ENCODE measurements around the gene DYSF. TPM values are rescaled to one million over a fixed set of nuclear protein-coding genes. Genes with fewer than 3 reads are reported as not detected.
"Not testable (repeated sequence)": the region's sequence is repeated elsewhere in the genome, so short reads cannot be mapped to it uniquely, and the experiment has no call there.

The DYSF gene
- polyA plus RNA-seq (2013, experiment 1 of 2; ENCODE audit: insufficient read length) = 18.7 TPM
- polyA plus RNA-seq (2013, experiment 2 of 2; ENCODE audit: insufficient read length) = 29.0 TPM

DNA sequence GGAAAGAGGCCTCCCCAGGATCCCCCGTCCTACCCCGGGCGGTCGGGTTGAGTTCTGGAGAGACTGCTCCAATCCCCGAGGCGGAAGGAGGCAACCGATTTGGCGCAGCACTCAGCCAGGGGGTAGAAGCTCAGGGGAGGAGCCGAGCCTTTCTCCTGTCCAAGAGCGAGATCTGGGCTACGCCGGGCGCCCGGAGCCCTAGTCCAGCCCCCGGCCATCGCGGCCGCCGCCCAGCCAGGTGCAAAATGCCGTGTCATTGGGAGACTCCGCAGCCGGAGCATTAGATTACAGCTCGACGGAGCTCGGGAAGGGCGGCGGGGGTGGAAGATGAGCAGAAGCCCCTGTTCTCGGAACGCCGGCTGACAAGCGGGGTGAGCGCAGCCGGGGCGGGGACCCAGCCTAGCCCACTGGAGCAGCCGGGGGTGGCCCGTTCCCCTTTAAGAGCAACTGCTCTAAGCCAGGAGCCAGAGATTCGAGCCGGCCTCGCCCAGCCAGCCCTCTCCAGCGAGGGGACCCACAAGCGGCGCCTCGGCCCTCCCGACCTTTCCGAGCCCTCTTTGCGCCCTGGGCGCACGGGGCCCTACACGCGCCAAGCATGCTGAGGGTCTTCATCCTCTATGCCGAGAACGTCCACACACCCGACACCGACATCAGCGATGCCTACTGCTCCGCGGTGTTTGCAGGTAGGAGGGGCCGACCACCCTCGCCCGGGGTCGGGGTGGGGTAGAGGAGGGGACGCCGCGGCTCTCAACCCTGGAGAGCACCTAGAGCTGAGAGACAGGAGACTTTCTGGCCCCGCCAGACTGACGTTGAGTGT is at the start of gene DYSF:
Gene DYSF, plus strand, starts transcription at position 158 of the 817 bp plus-strand sequence.
- DNase-seq = peak; percentile 56

DNA sequence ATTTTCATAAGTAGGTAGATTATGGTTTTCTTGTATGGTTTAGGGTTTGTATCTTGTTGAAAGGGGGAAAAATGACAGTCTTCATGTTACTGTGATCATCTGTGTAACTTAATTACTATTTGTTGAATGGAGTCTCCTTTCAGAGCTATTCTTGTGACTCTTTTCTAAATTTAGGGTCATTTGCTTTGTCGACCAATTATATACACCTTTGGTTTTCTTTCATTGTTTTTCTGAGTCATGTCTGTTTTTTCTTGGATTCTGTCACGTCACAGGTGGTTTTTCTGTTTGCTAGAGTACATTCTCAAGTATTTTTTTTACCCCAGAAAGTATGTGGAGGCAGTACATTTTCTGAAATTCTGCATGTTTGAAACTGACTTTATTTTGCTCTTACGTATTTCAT is 43.8 kb upstream of the DYSF start:
- DNase-seq = no peak

DNA sequence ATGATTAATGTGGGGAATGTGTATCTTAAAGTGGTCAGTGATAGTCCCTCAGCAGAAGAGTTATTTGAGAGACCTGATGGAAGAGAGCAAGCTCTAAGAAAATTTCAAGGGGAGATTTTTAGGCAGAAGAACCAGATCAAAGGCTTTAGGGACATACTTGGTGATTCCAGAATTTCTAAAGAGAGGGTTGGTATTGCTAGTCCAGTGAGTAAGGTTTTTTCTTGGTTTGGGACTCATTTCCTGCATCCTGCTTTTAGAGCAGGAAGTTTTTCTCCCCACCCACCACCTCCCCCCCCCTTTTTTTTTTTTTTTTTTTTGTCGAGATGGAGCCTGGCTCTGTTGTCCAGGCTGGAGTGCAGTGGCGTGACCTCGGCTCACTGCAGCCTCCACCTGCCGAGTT is 42.7 kb upstream of the DYSF start:
- no peak for DNase-seq

DNA sequence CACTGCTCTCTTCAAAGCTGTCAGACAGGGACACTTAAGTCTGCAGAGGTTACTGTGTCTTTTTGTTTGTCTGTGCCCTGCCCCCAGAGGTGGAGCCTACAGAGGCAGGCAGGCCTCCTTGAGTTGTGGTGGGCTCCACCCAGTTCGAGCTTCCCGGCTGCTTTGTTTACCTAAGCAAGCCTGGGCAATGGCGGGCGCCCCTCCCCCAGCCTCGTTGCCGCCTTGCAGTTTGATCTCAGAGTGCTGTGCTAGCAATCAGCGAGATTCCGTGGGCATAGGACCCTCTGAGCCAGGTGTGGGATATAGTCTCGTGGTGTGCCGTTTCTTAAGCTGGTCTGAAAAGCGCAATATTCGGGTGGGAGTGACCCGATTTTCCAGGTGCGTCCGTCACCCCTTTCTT is 36.5 kb upstream of the DYSF start:
- DNase-seq = not testable (repeated sequence)

DNA sequence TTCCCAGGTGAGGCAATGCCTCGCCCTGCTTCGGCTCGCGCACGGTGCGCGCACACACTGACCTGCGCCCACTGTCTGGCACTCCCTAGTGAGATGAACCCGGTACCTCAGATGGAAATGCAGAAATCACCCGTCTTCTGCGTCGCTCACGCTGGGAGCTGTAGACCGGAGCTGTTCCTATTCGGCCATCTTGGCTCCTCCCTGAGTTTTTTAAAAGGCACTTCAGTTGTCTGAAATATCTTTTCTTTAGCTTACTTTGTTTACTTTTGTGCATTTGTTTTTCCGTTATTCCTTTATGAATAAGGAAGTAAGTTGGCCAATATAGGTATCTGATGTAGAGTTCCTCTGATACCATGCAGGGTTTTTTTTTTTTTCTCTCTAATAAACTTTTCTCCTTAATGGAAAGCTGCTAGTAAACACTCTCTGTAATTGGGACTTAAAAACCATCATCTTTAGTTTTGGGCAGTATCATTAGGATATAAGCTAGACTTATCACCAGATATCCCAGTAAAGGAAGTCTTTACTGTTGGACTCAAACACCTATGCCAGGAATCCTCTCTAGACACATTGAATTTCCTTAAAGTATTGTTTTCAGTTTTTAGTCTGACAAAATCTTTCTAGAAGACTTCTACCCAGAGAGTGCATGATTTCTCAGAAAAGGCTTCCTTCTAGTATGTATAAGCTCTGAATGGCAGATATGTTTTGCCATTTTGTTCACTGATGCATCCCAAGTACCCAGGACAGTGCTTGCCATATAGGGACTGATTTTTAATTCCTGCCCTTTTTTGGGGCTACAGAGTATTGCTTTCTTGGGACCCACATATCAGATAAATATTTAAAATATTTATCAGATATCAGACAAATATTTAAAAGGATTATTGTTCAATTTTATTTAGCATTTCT is 35.8 kb upstream of the DYSF start:
- DNase-seq = no peak

DNA sequence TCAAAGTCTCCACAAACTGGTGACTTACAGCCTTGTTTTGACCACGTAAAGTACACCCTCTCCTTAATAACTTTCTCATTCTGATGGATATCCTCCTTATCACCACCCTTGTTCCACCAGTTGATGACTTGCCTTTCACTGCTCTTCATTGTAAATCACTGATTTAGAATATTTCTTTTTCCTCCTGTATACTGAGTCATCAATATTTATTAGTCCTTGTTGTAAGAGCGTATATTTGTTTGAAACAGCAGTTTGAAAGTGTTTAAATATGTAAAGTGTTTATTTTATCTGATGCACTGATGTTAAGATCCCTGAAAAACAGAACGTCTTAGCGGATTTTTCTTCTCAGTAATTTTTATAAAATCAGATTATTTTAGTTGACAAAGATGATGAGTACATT is 34.2 kb upstream of the DYSF start:
- no peak for DNase-seq

DNA sequence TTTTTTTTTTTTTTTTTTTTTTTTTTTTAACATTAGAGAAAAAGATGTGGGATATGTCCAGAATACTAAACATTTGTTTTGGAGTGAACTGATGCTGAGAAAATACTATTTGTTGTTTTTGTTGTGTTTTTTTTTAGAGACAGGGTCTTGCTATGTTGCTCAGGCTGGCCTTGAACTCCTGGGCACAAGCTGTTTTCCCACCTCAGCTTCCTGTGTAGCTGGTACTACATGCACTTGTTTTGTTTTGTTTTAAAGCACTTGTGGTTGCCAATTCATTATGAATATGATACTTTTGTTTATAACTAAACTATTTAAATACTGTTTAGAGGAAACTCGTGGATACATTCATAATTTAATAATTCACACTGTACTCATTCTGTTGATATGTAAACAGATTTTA is 33.4 kb upstream of the DYSF start:
- no peak for DNase-seq

DNA sequence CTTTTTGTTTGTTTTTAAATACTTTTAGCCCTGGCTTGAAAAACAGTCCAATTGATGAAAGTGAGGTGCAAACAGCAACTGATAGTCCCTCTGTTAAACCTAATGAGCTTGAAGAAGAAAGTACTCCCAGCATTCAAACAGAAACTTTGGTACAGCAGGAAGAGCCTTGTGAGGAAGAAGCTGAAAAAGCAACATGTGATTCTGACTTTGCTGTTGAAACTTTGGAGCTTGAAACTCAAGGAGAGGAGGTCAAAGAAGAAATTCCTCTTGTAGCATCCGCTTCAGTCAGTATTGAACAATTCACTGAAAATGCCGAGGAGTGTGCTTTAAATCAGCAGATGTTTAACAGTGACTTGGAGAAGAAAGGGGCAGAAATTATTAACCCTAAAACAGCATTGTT is 30.6 kb upstream of the DYSF start:
- no peak for DNase-seq

DNA sequence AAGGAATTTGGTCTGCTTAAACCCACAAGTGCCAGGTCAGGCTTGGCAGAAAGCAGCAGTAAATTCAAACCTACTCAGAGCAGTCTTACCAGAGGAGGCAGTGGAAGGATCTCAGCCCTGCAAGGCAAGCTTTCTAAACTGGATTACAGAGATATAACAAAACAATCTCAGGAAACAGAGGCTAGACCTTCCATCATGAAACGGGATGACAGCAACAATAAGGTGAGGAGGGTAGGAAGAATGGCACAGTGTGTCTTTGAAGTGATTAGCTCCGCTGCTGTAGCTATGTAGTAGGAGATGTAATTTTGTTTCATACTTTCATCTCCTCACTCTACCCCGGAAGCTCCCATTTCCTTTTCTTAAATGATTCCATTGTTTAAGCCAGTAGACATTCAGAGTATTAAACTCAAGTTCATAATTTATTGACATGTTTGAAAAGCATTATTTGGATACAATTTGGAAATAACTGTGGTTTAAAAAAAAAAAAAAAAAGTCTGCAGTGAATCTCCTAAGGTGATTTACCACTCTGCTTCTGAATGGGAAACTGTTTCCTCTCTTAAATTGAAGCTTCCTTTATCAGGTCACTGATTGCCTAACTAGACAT is 29.4 kb upstream of the DYSF start:
- DNase-seq = no peak

DNA sequence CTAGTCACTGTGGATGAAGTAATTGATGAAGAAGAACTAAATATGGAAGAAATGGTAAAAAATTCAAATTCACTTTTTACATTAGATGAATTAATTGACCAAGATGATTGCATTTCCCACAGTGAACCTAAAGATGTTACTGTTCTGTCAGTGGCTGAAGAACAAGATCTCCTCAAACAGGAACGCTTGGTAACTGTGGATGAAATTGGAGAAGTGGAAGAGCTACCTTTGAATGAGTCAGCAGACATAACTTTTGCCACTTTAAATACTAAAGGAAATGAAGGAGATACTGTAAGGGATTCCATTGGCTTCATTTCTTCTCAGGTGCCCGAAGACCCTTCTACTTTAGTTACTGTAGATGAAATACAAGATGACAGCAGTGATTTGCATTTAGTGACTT is 26.6 kb upstream of the DYSF start:
- DNase-seq = no peak

DNA sequence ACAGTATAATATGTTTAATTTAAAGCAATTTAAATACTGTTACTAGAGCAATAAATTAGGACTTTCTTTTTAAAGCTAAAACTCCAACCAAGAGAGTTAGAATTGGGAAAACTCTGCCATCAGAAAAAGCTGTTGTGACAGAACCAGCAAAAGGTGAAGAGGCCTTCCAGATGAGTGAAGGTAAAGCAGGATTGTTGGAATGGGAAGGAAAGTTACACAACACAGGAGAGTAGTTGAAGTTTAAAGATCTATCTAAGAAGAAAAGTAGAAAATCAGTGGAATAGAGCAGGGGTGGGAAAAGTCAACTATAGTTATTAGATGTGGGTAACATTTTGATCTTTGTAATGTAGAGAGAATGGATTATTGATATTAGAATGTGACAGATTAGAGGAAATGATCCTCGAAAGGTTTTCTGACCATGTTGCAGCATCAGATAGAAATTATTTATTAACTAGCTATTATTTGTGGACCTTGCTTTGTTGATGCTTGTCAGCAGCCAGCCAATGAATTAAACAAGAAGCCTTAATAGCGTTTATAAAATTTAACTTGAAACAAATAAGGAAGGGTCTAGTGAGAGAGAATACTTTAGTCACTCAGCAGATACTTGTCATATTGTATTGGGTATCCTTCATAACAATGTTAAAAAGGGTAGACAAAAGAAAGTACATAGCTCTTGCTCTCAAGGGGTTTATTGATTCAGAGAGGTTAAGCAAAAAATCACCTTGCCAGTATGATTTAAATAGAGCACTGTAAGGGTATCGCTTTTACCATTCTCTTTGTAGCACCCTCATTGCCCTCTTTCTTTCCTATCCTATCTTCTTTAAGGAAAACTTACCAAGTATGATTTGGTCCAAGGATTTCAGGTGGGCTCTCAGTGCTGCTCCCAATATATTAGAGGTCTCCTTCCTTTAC is 24.6 kb upstream of the DYSF start:
- no peak for DNase-seq

DNA sequence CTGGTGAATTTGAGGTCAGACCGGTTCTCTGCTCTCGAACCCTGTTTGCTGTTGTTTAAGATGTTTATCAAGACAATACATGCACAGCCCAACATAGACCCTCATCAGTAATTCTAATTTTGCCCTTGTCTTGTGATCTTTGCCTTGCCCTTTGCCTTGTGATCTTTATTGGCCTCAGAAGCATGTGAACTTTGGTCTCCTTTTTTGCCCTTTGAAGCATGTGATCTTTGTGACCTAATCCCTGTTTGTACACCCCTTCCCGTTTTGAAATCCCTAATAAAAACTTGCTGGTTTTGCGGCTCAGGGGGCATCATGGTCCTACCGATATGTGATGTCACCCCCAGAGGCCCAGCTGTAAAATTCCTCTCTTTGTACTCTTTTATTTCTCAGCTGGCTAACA is 8.2 kb upstream of the DYSF start:
- DNase-seq = not testable (repeated sequence)

DNA sequence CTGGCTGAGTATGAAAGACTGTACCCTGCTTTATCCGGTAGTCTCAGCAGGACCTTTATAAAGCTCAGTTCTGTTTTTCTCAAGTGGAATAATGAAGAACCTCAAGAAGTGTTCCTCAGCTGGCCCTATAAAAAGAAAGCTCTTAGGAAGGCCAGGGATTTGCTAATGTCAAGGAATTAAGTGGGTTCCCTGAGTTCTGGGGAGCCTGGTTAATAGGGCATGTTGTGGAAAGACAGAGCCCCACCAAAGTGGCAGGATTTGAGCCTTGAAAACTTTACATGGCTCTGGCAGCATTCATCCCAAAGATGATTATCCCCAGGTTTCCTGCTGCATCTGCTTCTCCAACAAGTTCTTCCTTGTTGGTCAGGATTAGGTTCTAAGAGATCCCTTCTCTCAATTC is 6.9 kb upstream of the DYSF start:
- DNase-seq = no peak

DNA sequence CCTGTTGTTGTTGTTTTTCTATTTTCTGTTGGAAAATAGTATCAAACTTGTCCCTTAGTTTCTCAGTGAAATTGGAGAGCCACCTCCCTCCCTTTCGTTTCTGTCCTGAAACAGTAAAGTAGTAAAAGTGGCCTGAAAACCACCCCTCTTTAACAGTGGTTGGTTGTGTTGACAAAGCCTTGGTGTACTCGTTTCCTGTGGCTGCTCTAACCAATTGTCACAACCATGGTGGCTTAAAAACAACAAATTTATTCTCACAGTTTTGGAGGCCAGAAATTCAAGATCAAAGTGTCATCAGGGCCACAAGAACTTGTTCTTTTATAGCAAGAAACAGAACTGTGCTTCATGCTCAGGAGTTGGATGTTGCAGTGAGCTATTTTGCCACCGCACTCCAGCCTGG is 4.0 kb upstream of the DYSF start:
- no peak for DNase-seq

DNA sequence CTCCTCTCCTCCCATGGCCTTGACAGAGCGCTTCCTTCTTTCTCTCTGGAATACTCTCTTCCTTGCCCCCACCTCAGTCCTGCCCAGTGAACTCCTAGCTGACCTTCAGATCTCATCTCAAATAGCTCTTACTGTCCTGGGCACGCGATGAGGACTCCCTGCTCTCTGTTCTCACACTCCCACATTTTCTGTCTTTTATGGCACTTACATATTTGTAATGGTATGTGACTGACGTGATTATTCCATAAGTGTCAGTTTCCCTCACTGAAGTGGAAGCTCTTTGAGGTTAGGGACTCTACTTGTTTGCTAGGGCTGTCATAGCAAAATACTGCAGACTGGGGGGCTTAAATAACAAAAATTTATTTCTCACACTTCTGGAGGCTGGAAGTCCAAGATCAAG is 1.7 kb upstream of the DYSF start:
- DNase-seq = peak; percentile 58

DNA sequence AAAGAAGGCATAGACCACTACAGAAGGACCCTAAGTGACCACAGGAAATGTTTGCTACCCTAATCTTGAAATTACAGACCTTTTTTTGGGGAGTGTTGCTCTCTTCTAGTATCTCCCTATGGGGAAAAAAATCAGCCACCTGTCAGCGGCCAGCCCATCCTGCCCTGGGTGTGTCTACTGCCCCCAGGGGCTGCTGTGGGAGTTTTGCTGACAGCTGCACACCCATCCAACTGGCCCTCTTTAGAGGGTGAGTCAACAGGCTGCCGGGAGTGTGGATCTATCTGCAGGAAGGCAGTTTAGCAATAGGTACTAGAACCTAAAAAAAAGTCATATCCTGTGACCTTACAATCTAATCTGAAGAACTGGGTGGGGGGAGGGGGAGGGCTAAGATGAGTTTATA is 796 bp upstream of the DYSF start:
- peak; percentile 55 for DNase-seq

DNA sequence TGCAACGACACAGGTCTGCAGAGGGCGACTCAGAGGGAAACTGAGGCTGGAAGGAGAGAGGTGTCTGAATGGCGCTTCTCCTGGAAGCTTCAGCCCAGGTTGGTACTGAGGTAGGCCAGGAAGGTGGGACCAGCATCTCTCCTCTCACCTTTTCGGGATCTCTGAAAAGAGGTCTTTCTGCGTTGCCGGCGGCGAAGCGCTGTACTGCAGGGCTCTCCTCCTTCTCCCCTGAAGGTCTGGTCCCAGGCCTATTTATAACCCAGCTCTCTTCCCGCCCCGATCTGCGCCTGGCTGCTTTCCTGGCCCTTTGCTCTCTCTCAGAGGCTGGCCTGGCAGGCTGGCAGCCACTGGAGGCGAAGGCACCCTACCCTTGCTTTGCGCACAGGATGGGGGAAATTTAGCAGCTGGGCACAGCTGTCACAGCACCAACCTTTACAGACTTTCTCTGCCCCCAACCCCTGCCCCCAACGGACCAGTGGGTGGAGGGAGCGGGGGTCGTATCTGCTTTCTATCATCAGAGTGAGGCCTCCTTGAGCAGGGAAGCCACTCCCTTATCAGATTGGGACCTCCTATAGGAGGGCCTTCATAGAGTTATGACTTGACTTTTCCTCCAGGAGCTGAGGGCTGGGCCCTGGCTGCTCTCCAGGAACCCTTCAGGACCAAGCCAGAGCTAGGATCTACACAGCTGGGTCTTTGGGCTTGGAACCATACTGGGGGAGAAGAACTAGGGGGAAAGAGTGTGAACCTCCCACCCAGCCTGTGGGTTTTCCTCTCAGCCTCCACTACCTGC is 1.1 kb downstream of the DYSF start:
- peak; percentile 43 for DNase-seq

DNA sequence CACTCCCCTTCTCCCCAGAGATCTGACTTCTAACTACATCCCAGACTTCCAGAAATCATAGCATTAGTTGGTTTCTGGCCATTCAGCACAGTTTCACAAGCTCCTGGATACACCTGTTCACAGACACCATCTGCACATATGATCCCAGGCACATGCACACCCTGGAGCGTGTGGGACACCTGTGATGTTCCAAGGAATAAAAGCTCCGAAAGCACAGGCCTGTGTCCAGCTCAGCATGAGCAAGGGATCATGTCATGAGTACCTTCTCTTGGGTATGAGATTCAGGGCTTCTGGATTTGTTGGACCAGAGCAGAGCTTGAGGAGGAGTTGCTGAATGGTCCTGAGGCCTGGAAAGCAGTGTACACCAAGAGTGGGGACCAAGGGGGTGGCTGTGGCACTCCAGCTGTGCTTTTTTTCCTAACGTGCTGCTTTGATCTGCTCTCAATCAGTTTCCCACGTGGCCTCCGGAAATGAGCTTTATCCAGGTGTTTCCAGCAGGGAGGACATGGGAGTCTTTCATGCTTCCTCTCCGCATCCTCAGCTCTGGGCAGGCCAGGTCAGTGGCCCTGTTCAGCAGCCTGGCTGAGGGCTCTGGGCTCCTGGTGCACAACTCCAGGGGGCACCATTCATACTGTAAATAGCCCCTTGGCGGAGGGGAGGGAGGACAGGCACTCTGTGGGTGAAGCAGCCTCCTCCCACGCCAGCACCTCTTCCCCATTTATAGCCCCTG is 1.8 kb downstream of the DYSF start:
- DNase-seq = no peak

DNA sequence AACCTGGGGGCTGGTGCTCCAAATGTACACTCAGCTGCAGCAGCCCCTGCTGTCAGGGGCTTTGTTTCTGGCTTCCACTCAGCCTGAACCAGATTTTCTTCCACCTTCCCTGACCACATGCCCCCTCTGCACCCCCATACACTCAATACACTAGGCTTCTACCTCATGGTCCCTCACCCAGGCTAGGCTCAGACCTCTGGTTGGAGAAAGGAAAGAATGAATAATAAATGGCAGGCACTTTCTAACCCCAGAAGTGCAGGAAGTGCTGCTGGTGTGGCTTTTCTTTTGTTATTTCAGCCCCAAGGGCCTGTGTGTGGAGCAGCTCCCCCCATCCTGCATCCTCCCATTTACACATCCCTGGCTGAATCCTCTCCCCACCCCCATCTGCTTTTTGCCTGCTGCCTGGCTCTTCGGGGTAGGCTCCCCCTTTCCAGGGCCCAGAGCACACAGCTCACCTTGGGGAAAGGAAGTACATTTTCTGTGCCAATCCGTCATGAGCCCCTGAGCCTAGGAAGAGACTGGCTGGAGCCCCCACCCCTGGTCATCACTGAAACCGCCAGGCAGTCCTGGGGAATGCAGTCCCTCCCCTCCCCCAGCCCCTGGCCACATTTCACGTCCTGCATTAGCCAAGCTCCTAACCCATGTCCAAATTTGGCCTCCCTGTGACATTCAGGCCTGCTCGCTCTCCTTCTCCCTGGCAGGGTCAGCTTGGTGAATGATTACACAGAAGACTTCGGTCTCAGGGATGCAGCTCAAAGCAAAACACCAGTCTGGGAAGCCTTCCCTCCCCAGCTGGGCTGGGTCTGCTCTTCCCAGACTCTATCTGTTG is 2.6 kb downstream of the DYSF start:
- DNase-seq = peak; percentile 85

DNA sequence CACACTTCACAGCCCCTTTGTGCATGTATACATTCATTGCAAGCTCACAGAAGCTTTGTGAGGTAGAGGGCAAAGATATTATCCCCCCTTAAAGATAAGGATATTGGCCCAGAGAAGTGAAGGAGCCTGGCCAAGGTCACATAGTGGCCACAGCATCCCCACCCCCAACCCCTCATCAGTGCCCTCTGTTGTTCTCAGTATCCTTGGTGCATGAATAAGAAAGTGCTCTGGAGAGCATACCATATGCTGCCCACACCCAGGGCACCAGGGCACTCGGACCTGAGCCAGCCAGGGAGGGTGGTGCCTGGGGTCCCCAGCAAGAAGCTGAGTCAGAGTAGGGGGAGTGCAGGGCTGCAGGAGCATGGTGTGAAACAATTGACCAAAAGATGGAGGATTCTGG is 3.3 kb downstream of the DYSF start:
- no peak for DNase-seq

Measured in fibroblast of skin of back (primary cell).